Measurements from ENCODE around the gene MYOCD.
"Not testable (repeated sequence)": the region's sequence is repeated elsewhere in the genome, so short reads cannot be mapped to it uniquely, and the experiment has no call there.

The MYOCD gene

DNA sequence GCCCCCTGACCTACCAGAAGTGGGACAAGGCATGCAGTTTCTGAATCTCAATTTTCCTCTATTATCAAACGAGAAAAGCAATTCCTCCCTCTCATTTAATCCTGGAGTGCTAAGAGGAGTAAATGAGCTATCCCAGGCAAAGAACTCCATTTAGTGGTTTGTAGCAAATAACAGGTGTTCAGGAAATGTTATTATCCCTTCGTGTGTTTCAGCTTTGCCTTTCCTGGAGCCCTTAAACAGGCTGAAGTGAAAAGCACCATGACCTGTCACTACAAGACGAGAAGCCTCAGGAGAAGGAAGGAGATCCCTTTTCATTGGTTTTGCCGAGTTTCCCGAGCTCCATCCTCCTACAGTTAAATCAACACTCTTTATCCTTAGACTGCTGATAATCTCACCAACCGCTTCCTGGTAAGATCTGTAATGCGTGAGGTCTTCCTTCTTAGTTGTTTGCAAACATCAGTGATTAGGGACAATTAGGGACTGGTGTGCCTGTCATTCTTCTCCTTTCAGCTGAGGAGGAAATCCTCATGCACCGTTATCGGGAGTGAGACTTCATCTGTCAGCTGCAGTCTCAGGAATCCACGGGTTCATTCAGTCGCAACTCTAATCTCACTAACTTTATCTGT lies 30.8 kb upstream of the MYOCD start:
- Mint-ChIP-seq H3K27me3 (ENCODE audit: low read depth) (no peaks in the 10 kb centered on the region), H3K36me3 (ENCODE audit: low read depth) (no peaks in the 10 kb centered on the region), H3K9me3 (peaks cover 27% of the 10 kb centered on the region), H3K4me3 (no peak overlapping the region), H3K27ac (no peak overlapping the region), H3K4me1 (ENCODE audit: low read depth) (no peaks in the 10 kb centered on the region)

DNA sequence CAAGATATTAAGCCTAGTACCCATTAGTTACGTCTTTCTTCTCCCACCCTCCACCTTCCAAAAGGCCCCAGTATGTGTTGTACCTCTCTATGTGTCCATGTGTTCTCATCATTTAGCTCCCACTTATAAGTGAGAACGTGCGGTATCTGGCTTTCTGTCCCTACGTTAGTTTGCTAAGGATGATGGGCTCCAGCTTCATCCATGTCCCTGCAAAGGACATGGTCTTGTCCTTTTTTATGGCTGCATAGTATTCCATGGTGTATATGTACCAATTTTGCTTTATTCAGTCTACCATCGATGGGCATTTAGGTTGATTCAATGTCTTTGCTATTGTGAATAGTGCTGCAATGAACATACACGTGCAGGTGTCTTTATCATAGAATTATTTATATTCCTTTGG lies 29.7 kb upstream of the MYOCD start:
- not testable (repeated sequence) for H3K27ac Mint-ChIP-seq; H3K4me1 Mint-ChIP-seq (ENCODE audit: low read depth); H3K36me3 Mint-ChIP-seq (ENCODE audit: low read depth); H3K4me3 Mint-ChIP-seq; H3K27me3 Mint-ChIP-seq (ENCODE audit: low read depth)
- peaks cover 24% of the 10 kb centered on the region for H3K9me3 Mint-ChIP-seq

DNA sequence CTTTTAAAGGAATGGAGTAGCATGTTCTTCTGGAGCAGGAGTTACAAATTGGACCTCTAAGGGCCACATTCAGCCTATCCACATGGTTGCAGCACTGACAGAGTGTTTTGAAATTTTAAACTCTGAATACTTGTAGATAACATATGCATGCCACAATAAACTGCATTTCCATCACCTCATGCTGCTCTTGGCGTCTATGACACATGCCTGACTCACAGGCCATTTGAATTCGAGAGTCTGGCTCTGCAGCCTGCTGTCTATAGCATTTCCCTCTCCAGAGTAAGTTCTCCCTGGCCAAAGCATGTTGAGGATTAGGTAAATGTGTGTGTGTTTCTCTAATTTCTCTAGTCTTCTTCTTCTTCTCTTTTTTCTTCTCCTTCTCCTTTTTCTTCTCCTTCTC lies 28.7 kb upstream of the MYOCD start:
- no peak overlapping the region for H3K27ac Mint-ChIP-seq
- H3K4me1 Mint-ChIP-seq (ENCODE audit: low read depth), result no peaks in the 10 kb centered on the region
- no peaks in the 10 kb centered on the region for H3K36me3 Mint-ChIP-seq (ENCODE audit: low read depth)

DNA sequence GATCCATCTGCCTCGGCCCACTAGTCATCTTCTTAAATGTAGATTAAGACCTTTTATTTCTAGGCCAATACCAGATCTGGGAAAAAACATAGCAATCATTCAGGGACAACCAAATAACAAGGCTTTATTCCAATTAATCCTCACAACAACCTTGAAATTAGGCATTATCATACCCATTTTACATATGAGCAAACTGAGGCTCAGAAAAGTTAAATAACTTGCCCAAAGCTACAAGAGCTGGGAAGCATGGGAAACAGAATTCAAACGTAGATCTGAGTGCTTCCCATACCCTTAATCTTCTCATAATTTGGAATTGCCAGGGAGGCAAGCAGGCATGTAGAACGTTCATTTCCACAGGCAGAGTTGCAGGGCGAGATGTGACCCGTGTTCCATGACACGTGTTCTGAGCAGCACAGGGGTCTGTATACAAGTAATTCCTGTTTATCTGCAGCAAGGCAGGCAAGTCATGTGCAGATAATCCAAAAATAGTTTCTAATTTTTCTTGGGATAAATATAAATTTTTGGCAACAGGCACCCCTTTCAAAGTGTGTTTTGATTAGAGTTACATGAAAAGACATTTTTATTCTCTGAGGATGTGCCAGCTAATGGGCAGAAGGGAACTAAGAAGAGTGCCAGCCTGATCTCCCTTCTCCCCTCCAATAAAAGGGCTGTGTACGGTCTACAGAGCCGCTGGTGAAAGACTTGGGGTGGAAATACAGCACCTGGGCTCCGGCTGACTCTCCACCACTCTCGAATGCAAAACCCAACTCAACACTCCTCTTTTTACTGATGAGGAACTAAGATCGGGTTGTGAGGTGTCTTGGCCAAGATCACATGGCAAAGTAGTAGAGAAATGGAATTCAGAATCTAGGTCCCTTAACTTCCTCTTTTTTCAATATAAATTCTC lies 27.7 kb upstream of the MYOCD start:
- H3K27ac Mint-ChIP-seq, result no peak overlapping the region
- H3K27me3 Mint-ChIP-seq (ENCODE audit: low read depth), result no peaks in the 10 kb centered on the region
- H3K9me3 Mint-ChIP-seq, result peaks cover 21% of the 10 kb centered on the region
- no peaks in the 10 kb centered on the region for H3K36me3 Mint-ChIP-seq (ENCODE audit: low read depth)
- no peak overlapping the region for H3K4me3 Mint-ChIP-seq
- H3K4me1 Mint-ChIP-seq (ENCODE audit: low read depth), result no peaks in the 10 kb centered on the region

More for the DNA sequence above, 28.7 kb upstream of the MYOCD start:
- Mint-ChIP-seq H3K9me3 (peaks cover 24% of the 10 kb centered on the region), H3K27me3 (ENCODE audit: low read depth) (no peaks in the 10 kb centered on the region), H3K4me3 (no peak overlapping the region)

DNA sequence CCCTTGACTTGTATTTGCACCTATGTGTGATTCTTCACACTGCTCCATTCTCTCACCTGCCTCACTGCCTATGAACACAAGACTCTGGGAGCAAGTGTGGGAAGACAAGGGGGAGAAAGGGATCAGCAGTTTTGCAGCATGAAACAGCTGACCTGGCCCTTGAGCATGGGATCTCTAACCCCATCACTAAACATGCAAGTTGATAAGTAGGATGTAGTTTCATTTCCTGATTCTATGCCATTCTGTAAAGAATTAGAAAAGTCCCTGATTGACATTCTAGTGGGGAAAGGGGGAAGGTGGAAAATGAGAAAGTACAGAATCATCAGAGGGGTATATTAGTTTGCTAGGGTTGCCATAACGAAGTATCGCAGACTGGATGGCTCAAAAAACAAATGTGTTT lies 25.3 kb upstream of the MYOCD start:
- peaks cover 22% of the 10 kb centered on the region for H3K9me3 Mint-ChIP-seq
- H3K27me3 Mint-ChIP-seq (ENCODE audit: low read depth), result no peaks in the 10 kb centered on the region
- no peak overlapping the region for H3K27ac Mint-ChIP-seq
- H3K36me3 Mint-ChIP-seq (ENCODE audit: low read depth), result no peaks in the 10 kb centered on the region
- H3K4me3 Mint-ChIP-seq, result no peak overlapping the region
- H3K4me1 Mint-ChIP-seq (ENCODE audit: low read depth), result no peaks in the 10 kb centered on the region

DNA sequence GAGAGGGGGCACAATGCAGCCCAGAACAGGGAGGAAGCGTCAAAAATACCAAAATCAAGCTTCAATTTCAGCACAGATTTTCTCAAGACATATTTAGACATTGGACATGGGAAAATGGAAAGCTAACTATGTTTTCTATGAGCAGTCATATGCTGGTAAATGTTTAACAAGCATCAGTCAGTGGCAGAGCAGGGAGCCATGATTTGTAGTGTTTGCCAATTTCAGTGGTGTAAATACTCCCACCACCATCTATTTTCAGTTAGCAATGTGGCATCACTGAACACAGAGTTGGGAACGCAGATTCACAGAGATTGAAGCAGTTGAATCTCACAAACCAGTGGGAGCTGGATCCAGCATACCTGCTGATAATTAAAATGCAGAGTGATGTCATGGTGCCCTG lies 24.6 kb upstream of the MYOCD start:
- Mint-ChIP-seq H3K9me3 (peaks cover 15% of the 10 kb centered on the region), H3K4me1 (ENCODE audit: low read depth) (no peaks in the 10 kb centered on the region), H3K27ac (no peak overlapping the region), H3K4me3 (no peak overlapping the region), H3K27me3 (ENCODE audit: low read depth) (no peaks in the 10 kb centered on the region), H3K36me3 (ENCODE audit: low read depth) (no peaks in the 10 kb centered on the region)

DNA sequence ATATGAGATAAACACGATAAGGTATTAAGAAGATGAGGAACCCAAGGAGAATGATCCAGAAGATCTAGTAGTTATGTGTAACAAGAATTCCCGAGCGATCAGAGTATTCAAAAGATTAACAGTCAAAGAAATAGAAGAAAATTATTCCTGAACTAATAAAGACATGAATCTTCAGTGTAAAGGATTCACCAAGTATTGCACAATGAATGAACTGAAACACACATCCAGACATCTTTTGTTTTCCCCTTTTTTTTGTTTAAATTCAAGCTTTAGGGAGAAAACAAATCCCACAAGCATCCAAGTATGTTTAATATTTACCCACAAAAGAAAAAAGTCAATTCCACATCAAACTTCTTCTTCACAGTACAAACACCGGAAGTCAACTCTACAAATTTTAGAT lies 23.7 kb upstream of the MYOCD start:
- no peaks in the 10 kb centered on the region for H3K4me1 Mint-ChIP-seq (ENCODE audit: low read depth)
- no peaks in the 10 kb centered on the region for H3K27me3 Mint-ChIP-seq (ENCODE audit: low read depth)
- H3K4me3 Mint-ChIP-seq, result no peak overlapping the region
- H3K36me3 Mint-ChIP-seq (ENCODE audit: low read depth), result no peaks in the 10 kb centered on the region
- peaks cover 15% of the 10 kb centered on the region for H3K9me3 Mint-ChIP-seq
- no peak overlapping the region for H3K27ac Mint-ChIP-seq

DNA sequence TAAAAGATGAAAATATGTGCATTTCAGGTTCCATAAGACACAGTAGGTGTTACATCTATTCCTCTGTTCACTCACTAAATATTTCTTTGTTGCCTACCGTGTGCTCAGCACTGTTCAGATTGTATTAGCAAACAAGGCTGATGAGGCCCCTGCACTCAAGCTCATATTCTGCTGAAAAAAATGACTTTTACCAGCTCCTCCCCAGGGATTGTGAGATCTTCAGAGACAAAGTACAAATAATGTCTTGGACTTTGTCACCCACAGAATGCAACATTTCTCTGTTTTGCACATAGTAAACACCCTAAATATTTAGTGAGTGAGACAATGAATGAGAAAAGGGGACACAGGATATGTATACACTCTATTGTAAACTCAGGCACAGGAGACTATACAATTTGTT lies 21.9 kb upstream of the MYOCD start:
- H3K36me3 Mint-ChIP-seq (ENCODE audit: low read depth), result no peaks in the 10 kb centered on the region
- no peak overlapping the region for H3K27ac Mint-ChIP-seq
- no peak overlapping the region for H3K4me3 Mint-ChIP-seq
- H3K27me3 Mint-ChIP-seq (ENCODE audit: low read depth), result no peaks in the 10 kb centered on the region
- H3K4me1 Mint-ChIP-seq (ENCODE audit: low read depth), result no peaks in the 10 kb centered on the region
- H3K9me3 Mint-ChIP-seq, result peaks cover 7% of the 10 kb centered on the region

DNA sequence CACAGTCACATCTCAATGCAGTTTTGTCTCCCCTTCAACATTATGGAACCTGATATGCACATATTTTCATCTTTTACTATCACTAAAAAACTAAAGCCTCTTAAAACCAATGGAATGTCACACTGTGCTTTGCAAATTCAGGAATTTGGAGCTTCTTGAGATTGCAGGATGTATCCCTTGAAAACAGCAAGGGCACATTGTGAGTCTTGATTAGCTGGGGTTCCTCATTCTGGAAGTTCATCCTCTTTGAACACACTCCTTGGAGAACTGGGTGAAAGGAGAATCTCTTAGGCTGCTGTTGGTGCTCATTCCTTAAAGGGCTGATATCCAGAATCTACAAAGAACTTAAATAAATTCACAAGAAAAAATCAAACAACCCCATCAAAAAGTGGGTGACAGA lies 21.1 kb upstream of the MYOCD start:
- no peak overlapping the region for H3K4me3 Mint-ChIP-seq
- H3K36me3 Mint-ChIP-seq (ENCODE audit: low read depth), result no peaks in the 10 kb centered on the region
- no peak overlapping the region for H3K27ac Mint-ChIP-seq
- H3K27me3 Mint-ChIP-seq (ENCODE audit: low read depth), result no peaks in the 10 kb centered on the region
- H3K9me3 Mint-ChIP-seq, result peaks cover 7% of the 10 kb centered on the region
- no peaks in the 10 kb centered on the region for H3K4me1 Mint-ChIP-seq (ENCODE audit: low read depth)

DNA sequence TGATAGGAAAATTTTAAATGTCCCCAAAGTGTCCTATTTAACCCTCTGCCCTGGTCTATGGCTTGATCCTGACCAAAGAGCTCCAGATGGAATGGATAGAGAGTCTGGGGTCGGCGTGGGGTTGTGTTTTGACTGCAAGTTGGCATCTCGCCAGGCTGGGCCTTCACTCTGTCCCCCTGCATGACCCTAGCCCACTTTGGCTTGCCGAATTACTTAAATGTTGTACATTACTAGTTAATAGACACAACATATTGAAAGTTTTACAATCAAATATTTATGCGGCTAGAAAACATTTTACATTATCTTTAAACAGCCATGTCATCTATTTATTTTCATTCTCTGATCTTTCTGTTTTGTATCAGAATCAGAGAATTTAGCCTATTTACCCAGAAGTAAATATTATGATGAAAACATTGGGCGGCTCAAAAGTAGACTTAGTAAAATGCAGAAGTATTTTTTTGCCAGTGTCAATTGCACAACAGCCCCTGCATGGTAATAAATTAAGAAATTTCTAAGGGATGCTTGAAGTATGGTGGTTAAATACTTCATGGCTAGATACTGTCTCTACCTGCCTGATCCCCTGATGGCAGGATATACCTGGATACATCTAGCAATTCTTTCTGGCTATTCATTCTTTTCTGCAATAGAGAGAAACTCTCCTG lies 18.8 kb upstream of the MYOCD start:
- Mint-ChIP-seq H3K4me1 (ENCODE audit: low read depth) (no peaks in the 10 kb centered on the region), H3K36me3 (ENCODE audit: low read depth) (no peaks in the 10 kb centered on the region), H3K27me3 (ENCODE audit: low read depth) (no peaks in the 10 kb centered on the region), H3K27ac (no peak overlapping the region), H3K9me3 (peaks cover 3% of the 10 kb centered on the region), H3K4me3 (no peak overlapping the region)

DNA sequence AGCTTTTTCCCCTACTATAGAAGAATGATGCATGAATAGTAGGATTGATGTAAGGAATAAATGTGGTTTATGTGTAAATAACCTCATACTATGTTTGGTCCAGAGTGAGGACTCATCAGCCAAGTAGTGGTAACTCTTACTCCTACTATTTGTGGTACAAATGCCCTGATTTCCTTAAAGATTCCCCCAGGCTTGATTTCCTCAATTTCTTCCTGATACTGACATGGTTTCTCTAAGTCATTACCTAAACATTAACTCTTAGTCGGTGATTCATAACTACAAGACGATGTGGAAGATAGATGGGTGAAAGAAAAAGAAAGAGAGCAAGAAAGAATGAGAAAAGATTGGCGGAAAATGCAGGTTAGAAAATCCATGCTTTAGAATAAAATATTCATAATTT lies 17.2 kb upstream of the MYOCD start:
- Mint-ChIP-seq H3K36me3 (ENCODE audit: low read depth) (no peaks in the 10 kb centered on the region), H3K4me1 (ENCODE audit: low read depth) (no peaks in the 10 kb centered on the region), H3K9me3 (peaks cover 3% of the 10 kb centered on the region), H3K4me3 (no peak overlapping the region), H3K27me3 (ENCODE audit: low read depth) (no peaks in the 10 kb centered on the region), H3K27ac (no peak overlapping the region)

DNA sequence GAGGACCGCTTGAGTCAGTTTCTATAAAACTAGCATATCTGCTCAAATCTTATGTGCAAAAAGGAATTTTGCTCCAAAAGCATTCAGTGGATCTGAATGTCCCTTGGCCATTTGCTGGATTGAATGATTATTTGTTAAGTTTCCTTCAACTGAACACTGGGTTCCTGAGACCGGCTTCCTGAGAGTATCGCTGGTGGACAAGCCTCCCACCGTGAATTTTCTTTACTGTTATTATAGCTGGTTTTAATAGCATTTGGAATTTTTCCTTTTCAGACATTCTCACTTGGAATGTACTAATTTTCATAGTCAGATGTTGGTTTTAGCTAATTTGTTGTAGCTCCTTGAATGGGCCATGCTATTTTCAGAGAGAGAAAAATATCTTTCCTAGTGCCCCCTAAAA lies 9.8 kb upstream of the MYOCD start:
- H3K4me1 Mint-ChIP-seq (ENCODE audit: low read depth), result no peaks in the 10 kb centered on the region
- H3K27me3 Mint-ChIP-seq (ENCODE audit: low read depth), result no peaks in the 10 kb centered on the region
- H3K9me3 Mint-ChIP-seq, result peaks cover 12% of the 10 kb centered on the region
- H3K36me3 Mint-ChIP-seq (ENCODE audit: low read depth), result no peaks in the 10 kb centered on the region
- no peak overlapping the region for H3K27ac Mint-ChIP-seq
- H3K4me3 Mint-ChIP-seq, result no peak overlapping the region

DNA sequence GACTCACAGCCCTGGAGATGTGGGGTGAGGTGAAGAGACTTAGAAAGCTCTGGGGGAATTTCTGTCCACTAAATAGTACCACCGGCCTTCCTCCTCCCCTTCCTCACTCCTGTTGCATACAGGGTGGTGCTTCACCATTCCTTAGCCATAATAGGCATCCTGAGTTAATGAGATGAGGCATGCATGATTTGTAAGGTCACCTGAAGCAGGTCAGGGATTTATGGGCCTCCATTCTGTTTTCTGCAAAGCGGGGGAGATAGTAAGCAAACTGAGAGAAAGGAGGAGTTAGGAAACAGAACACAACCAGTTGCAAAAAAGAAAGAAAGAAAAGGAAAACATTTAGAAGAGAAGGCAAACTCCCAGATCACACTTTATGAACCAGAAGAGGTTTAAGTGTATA lies 9.3 kb upstream of the MYOCD start:
- Mint-ChIP-seq H3K27ac (no peak overlapping the region), H3K9me3 (peaks cover 12% of the 10 kb centered on the region), H3K36me3 (ENCODE audit: low read depth) (no peaks in the 10 kb centered on the region), H3K27me3 (ENCODE audit: low read depth) (no peaks in the 10 kb centered on the region), H3K4me1 (ENCODE audit: low read depth) (no peaks in the 10 kb centered on the region), H3K4me3 (no peak overlapping the region)

DNA sequence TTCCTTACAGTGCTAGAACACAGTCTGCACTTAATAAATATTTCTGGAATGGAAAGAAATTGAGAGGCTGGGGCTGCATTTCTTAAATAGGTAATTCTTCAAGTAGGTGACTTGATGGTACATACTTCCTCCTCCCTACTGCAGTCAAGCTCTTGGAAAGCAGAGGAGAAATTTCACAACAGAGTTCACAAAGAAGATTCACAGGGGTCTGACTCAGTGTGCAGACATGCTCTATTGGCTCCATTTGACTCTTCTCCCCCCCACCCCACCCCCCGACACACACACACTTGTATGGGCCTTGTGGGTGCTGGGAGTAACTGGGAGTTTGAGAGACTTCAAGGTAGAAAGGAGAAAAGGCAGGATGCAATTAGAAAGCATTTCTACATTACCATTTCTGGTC lies 6.2 kb upstream of the MYOCD start:
- no peaks in the 10 kb centered on the region for H3K4me1 Mint-ChIP-seq (ENCODE audit: low read depth)
- H3K9me3 Mint-ChIP-seq, result peaks cover 12% of the 10 kb centered on the region
- H3K36me3 Mint-ChIP-seq (ENCODE audit: low read depth), result no peaks in the 10 kb centered on the region
- H3K4me3 Mint-ChIP-seq, result no peak overlapping the region
- H3K27me3 Mint-ChIP-seq (ENCODE audit: low read depth), result peaks cover 9% of the 10 kb centered on the region
- no peak overlapping the region for H3K27ac Mint-ChIP-seq

DNA sequence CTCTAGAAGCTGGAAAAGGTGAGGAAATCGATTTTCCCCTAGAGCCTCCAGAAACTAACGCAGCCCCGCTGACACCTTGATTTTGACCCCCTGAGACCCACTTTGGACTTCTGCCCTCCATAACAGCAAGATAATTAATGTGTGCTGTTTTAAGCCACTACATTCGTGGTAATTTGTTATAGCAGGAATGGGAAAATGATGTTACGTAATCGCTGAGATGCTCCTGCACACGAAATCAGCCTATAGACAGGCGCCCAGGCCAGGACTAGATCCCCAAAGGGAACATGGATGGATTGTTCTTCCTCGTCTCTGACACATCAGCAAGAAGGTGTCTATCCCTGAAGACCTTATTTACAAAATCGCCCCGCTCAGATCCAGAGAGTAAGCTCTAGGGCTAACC lies 1.4 kb upstream of the MYOCD start:
- H3K36me3 Mint-ChIP-seq (ENCODE audit: low read depth), result no peaks in the 10 kb centered on the region
- H3K27ac Mint-ChIP-seq, result no peak overlapping the region
- H3K4me1 Mint-ChIP-seq (ENCODE audit: low read depth), result no peaks in the 10 kb centered on the region
- no peak overlapping the region for H3K4me3 Mint-ChIP-seq
- H3K9me3 Mint-ChIP-seq, result no peaks in the 10 kb centered on the region
- peaks cover 30% of the 10 kb centered on the region for H3K27me3 Mint-ChIP-seq (ENCODE audit: low read depth)
